Measurements from ENCODE around the gene CPSF3.

DNA sequence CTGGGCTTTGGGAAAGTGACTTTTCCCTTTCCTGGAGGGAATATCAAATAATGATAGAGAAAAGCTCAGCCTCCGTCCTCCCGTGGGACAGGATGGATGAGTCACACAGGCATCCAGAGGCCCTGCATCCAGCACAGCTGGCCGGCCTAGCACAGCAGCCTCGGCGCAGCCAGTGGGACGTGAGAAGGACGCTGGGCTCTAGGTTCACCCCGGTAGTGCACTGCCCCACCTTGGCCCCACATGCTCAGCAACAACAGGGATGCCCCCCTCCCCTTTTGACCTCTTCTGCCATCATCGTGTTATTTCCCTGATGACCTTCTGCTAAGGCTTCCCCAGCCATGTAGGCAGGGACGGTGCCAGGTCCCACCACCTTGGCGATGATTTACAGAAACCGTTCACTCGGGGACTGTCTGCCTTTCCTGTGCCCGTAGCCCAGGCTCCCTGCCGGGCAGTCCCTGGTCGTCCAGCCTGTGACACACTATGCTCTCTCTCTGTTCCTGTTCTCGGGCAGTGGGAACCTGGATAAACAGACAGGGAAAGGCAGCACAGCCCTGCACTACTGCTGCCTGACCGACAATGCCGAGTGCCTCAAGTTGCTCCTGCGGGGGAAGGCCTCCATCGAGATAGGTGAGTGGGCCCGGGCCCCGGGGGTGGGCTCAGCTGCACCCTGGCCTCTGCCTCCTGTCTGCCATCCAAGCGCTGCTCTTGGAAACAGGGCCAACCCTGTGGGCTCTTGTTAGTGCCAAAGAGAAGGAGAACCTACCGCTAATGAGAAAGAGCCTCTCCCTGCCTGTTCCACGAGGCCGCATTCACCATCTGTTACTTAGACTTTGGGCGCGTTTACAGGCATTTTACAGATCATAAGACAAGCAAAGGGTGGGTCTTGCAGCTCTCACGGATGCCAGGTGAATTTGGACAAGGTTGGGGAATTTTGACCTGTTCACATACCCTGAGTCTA, 44.7 kb upstream of the CPSF3 start:
- TF ChIP-seq CBX3 (IDR thresholded peaks at IDR 0.05; ENCODE audit: borderline replicate concordance in 1 of 2, low read length in 2 of 2) (no peak), BRCA1 (IDR thresholded peaks at IDR 0.05) (no peak), BRCA1 (CRISPR knock-in tag; IDR thresholded peaks at IDR 0.05) (no peak), HSF4 (CRISPR knock-in tag; IDR thresholded peaks at IDR 0.05; ENCODE audit: borderline replicate concordance) (no peak), FOXJ3 (CRISPR knock-in tag; IDR thresholded peaks at IDR 0.05) (no peak), ETV6 (IDR thresholded peaks at IDR 0.05; ENCODE audit: borderline replicate concordance in 1 of 2, low read depth in 2 of 2, low read length in 1 of 2) (no peak), ETV6 (CRISPR knock-in tag; IDR thresholded peaks at IDR 0.05; ENCODE audit: borderline replicate concordance) (no peak), CTCF (IDR thresholded peaks at IDR 0.05 in 2 of 3, conservative IDR thresholded peaks at IDR 0.05 in 1 of 3; ENCODE audit: insufficient read depth in 2 of 3, low read depth in 1 of 3, low read length in 3 of 3) (no peak), HNRNPK (IDR thresholded peaks at IDR 0.05; ENCODE audit: low read depth, low read length, poor library complexity, severe bottlenecking) (no peak), ZNF280B (CRISPR knock-in tag; IDR thresholded peaks at IDR 0.05) (no peak), LARP7 (IDR thresholded peaks at IDR 0.05) (no peak), MED1 (CRISPR knock-in tag; IDR thresholded peaks at IDR 0.05; ENCODE audit: borderline replicate concordance) (no peak), HDGF (IDR thresholded peaks at IDR 0.05) (no peak), ZNF384 (IDR thresholded peaks at IDR 0.05; ENCODE audit: low read depth, low read length) (no peak)
- TF ChIP-seq, protein P1, sequence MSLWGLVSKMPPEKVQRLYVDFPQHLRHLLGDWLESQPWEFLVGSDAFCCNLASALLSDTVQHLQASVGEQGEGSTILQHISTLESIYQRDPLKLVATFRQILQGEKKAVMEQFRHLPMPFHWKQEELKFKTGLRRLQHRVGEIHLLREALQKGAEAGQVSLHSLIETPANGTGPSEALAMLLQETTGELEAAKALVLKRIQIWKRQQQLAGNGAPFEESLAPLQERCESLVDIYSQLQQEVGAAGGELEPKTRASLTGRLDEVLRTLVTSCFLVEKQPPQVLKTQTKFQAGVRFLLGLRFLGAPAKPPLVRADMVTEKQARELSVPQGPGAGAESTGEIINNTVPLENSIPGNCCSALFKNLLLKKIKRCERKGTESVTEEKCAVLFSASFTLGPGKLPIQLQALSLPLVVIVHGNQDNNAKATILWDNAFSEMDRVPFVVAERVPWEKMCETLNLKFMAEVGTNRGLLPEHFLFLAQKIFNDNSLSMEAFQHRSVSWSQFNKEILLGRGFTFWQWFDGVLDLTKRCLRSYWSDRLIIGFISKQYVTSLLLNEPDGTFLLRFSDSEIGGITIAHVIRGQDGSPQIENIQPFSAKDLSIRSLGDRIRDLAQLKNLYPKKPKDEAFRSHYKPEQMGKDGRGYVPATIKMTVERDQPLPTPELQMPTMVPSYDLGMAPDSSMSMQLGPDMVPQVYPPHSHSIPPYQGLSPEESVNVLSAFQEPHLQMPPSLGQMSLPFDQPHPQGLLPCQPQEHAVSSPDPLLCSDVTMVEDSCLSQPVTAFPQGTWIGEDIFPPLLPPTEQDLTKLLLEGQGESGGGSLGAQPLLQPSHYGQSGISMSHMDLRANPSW (CRISPR knock-in tag; IDR thresholded peaks at IDR 0.05), result no peak
- TF ChIP-seq, protein P2, sequence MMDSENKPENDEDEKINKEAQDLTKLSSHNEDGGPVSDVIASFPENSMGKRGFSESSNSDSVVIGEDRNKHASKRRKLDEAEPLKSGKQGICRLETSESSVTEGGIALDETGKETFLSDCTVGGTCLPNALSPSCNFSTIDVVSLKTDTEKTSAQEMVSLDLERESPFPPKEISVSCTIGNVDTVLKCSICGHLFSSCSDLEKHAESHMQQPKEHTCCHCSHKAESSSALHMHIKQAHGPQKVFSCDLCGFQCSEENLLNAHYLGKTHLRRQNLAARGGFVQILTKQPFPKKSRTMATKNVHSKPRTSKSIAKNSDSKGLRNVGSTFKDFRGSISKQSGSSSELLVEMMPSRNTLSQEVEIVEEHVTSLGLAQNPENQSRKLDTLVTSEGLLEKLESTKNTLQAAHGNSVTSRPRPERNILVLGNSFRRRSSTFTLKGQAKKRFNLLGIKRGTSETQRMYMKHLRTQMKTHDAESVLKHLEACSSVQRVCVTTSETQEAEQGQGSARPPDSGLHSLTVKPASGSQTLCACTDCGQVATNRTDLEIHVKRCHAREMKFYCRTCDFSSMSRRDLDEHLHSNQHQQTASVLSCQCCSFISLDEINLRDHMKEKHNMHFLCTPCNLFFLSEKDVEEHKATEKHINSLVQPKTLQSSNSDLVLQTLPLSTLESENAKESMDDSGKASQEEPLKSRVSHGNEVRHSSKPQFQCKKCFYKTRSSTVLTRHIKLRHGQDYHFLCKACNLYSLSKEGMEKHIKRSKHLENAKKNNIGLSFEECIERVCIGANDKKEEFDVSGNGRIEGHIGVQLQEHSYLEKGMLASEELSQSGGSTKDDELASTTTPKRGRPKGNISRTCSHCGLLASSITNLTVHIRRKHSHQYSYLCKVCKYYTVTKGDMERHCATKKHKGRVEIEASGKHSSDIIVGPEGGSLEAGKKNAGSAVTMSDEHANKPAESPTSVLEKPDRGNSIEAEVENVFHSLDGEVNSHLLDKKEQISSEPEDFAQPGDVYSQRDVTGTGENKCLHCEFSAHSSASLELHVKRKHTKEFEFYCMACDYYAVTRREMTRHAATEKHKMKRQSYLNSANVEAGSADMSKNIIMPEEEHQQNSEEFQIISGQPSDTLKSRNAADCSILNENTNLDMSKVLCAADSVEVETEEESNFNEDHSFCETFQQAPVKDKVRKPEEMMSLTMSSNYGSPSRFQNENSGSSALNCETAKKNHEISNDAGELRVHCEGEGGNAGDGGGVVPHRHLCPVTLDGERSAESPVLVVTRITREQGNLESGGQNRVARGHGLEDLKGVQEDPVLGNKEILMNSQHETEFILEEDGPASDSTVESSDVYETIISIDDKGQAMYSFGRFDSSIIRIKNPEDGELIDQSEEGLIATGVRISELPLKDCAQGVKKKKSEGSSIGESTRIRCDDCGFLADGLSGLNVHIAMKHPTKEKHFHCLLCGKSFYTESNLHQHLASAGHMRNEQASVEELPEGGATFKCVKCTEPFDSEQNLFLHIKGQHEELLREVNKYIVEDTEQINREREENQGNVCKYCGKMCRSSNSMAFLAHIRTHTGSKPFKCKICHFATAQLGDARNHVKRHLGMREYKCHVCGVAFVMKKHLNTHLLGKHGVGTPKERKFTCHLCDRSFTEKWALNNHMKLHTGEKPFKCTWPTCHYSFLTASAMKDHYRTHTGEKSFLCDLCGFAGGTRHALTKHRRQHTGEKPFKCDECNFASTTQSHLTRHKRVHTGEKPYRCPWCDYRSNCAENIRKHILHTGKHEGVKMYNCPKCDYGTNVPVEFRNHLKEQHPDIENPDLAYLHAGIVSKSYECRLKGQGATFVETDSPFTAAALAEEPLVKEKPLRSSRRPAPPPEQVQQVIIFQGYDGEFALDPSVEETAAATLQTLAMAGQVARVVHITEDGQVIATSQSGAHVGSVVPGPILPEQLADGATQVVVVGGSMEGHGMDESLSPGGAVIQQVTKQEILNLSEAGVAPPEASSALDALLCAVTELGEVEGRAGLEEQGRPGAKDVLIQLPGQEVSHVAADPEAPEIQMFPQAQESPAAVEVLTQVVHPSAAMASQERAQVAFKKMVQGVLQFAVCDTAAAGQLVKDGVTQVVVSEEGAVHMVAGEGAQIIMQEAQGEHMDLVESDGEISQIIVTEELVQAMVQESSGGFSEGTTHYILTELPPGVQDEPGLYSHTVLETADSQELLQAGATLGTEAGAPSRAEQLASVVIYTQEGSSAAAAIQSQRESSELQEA (IDR thresholded peaks at IDR 0.05; ENCODE audit: low read depth), result no peak
